K562 (cell line): Measurements from ENCODE around the gene TAF8. TPM values are rescaled to one million over a fixed set of nuclear protein-coding genes. Genes with fewer than 3 reads are reported as not detected.
A peak's percentile ranks its signal among the peaks of the same experiment; 100 is the strongest.

Source experiments
- BHLHE40 ChIP-seq: IDR thresholded peaks from 2 replicates; pipeline ENCODE4 v1.6.1; 2011; ENCODE audit warnings: low read length, improper control_type of control experiment
- BRD4 ChIP-seq: fragments of 200-600 bp; sonication (generic); IDR thresholded peaks from 2 replicates; pipeline ENCODE4 v1.6.1; 2017; ENCODE audit warnings: inconsistent platforms
- U2AF1 ChIP-seq: fragments of 200-400 bp; formaldehyde crosslinking; optimal IDR thresholded peaks from 2 replicates; pipeline ENCODE3; 2017; ENCODE audit warnings: mild to moderate bottlenecking, low read depth, low read length, moderate library complexity
- ZBTB7A ChIP-seq: IDR thresholded peaks from 2 replicates; pipeline ENCODE4 v1.6.1; 2011; ENCODE audit warnings: low read depth, mild to moderate bottlenecking, low read length, moderate library complexity, borderline replicate concordance; ENCODE audit not compliant: control insufficient read depth
- ZNF778 ChIP-seq: fragments of 450-650 bp; formaldehyde crosslinking; IDR thresholded peaks from 2 replicates; pipeline ENCODE4 v1.4.0; 2020; ENCODE audit warnings: mild to moderate bottlenecking, moderate library complexity
- polyA plus RNA-seq, 8 experiments: library from polyadenylated mRNA; depleted of rRNA in 4 of 8; stranded (reverse) in 5 of 8; unstranded in 3 of 8; fragments of >200 nt; fragmentation: Nextera tagmentation in 2 of 8; fragmentation: Illumina TruSeq in 1 of 8; extraction: Ambion mirVana in 2 of 8; extraction: Trizol in 1 of 8; gene quantifications; 2 replicates each; pipeline versions ENCODE4 v1.2.1 to v1.2.3, GENCODE V29; 2011 to 2014; ENCODE audit warnings: inconsistent platforms in 1 of 8, missing spikeins in 1 of 8
- total RNA-seq, 7 experiments: library from RNA; depleted of rRNA in 6 of 7; stranded (reverse); fragments of >200 nt in 6 of 7; fragmentation: Illumina TruSeq in 2 of 7; extraction: Trizol in 2 of 7; gene quantifications; 2 replicates each; pipeline versions ENCODE4 v1.2.1 to v1.2.3, GENCODE V29; 2011 to 2021; ENCODE audit warnings: low replicate concordance in 1 of 7
- TF ChIP-seq, protein P1 (sequence below): fragments of 200-600 bp; sonication (generic); IDR thresholded peaks from one replicate; pipeline ENCODE4 v1.6.1; 2012; ENCODE audit warnings: mild to moderate bottlenecking, low read depth, low read length, inconsistent platforms
- TF ChIP-seq, protein P2 (sequence below), 2 experiments: fragments of 450-650 bp; formaldehyde crosslinking in 1 of 2; IDR thresholded peaks; 2 replicates each; pipeline versions ENCODE4 v1.4.0 to v1.6.1; 2014 to 2020; ENCODE audit warnings: mild to moderate bottlenecking in 2 of 2, borderline replicate concordance in 1 of 2, low read depth in 1 of 2

The TAF8 gene
- total and polyA plus RNA-seq, 9 of the 15 experiments (the other 6 are each of a cell fraction or from before 2014, with no cell fraction given): 29.4 to 84.0 (median 52.6) TPM

DNA sequence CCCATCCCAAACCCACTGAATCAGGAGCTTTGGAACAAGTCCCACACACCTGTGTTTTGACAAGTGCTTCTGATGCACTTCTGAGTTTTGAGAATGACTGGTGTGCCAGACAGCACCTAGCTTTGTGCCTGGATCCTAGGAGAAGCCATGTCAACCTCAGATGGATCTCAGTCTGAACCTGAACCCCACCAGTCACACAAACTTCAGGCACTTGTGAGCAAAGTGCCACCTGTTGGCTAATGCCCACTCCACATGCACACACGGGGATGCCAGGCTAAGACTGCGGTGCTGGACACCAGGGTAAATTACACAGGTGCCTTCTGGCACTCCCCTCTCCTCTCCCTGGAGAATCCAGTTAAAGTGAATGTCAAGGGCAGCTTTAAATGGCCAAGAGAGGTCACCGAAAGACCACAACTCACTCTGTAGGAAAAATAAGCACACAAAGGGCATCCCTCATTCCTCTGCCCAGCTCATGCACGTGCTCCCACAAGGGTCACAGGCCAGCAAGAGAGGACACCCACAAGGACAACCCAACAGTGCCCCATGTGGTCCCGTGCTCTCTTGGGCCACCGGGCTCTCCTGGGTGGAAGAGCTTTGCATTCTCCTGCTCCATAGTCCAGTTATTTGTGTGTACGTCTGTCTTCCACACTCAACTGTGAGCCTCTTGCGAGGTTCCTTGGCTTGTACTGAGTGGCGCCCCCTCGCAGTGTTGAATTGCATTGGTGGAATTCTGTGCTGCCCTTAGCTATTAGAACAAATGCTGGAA is 45.6 kb downstream of the TAF8 start (continued):
- TF ChIP-seq, protein P1, sequence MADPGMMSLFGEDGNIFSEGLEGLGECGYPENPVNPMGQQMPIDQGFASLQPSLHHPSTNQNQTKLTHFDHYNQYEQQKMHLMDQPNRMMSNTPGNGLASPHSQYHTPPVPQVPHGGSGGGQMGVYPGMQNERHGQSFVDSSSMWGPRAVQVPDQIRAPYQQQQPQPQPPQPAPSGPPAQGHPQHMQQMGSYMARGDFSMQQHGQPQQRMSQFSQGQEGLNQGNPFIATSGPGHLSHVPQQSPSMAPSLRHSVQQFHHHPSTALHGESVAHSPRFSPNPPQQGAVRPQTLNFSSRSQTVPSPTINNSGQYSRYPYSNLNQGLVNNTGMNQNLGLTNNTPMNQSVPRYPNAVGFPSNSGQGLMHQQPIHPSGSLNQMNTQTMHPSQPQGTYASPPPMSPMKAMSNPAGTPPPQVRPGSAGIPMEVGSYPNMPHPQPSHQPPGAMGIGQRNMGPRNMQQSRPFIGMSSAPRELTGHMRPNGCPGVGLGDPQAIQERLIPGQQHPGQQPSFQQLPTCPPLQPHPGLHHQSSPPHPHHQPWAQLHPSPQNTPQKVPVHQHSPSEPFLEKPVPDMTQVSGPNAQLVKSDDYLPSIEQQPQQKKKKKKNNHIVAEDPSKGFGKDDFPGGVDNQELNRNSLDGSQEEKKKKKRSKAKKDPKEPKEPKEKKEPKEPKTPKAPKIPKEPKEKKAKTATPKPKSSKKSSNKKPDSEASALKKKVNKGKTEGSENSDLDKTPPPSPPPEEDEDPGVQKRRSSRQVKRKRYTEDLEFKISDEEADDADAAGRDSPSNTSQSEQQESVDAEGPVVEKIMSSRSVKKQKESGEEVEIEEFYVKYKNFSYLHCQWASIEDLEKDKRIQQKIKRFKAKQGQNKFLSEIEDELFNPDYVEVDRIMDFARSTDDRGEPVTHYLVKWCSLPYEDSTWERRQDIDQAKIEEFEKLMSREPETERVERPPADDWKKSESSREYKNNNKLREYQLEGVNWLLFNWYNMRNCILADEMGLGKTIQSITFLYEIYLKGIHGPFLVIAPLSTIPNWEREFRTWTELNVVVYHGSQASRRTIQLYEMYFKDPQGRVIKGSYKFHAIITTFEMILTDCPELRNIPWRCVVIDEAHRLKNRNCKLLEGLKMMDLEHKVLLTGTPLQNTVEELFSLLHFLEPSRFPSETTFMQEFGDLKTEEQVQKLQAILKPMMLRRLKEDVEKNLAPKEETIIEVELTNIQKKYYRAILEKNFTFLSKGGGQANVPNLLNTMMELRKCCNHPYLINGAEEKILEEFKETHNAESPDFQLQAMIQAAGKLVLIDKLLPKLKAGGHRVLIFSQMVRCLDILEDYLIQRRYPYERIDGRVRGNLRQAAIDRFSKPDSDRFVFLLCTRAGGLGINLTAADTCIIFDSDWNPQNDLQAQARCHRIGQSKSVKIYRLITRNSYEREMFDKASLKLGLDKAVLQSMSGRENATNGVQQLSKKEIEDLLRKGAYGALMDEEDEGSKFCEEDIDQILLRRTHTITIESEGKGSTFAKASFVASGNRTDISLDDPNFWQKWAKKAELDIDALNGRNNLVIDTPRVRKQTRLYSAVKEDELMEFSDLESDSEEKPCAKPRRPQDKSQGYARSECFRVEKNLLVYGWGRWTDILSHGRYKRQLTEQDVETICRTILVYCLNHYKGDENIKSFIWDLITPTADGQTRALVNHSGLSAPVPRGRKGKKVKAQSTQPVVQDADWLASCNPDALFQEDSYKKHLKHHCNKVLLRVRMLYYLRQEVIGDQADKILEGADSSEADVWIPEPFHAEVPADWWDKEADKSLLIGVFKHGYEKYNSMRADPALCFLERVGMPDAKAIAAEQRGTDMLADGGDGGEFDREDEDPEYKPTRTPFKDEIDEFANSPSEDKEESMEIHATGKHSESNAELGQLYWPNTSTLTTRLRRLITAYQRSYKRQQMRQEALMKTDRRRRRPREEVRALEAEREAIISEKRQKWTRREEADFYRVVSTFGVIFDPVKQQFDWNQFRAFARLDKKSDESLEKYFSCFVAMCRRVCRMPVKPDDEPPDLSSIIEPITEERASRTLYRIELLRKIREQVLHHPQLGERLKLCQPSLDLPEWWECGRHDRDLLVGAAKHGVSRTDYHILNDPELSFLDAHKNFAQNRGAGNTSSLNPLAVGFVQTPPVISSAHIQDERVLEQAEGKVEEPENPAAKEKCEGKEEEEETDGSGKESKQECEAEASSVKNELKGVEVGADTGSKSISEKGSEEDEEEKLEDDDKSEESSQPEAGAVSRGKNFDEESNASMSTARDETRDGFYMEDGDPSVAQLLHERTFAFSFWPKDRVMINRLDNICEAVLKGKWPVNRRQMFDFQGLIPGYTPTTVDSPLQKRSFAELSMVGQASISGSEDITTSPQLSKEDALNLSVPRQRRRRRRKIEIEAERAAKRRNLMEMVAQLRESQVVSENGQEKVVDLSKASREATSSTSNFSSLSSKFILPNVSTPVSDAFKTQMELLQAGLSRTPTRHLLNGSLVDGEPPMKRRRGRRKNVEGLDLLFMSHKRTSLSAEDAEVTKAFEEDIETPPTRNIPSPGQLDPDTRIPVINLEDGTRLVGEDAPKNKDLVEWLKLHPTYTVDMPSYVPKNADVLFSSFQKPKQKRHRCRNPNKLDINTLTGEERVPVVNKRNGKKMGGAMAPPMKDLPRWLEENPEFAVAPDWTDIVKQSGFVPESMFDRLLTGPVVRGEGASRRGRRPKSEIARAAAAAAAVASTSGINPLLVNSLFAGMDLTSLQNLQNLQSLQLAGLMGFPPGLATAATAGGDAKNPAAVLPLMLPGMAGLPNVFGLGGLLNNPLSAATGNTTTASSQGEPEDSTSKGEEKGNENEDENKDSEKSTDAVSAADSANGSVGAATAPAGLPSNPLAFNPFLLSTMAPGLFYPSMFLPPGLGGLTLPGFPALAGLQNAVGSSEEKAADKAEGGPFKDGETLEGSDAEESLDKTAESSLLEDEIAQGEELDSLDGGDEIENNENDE: no peak
- TF ChIP-seq U2AF1 (no peak), BHLHE40 (peak; percentile 82), ZNF778 (CRISPR knock-in tag) (no peak), BRD4 (no peak), ZBTB7A (peak; percentile 35; the same call in 1 of the 2 replicates)
- TF ChIP-seq, protein P2, sequence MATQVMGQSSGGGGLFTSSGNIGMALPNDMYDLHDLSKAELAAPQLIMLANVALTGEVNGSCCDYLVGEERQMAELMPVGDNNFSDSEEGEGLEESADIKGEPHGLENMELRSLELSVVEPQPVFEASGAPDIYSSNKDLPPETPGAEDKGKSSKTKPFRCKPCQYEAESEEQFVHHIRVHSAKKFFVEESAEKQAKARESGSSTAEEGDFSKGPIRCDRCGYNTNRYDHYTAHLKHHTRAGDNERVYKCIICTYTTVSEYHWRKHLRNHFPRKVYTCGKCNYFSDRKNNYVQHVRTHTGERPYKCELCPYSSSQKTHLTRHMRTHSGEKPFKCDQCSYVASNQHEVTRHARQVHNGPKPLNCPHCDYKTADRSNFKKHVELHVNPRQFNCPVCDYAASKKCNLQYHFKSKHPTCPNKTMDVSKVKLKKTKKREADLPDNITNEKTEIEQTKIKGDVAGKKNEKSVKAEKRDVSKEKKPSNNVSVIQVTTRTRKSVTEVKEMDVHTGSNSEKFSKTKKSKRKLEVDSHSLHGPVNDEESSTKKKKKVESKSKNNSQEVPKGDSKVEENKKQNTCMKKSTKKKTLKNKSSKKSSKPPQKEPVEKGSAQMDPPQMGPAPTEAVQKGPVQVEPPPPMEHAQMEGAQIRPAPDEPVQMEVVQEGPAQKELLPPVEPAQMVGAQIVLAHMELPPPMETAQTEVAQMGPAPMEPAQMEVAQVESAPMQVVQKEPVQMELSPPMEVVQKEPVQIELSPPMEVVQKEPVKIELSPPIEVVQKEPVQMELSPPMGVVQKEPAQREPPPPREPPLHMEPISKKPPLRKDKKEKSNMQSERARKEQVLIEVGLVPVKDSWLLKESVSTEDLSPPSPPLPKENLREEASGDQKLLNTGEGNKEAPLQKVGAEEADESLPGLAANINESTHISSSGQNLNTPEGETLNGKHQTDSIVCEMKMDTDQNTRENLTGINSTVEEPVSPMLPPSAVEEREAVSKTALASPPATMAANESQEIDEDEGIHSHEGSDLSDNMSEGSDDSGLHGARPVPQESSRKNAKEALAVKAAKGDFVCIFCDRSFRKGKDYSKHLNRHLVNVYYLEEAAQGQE (IDR thresholded peaks at IDR 0.05; ENCODE audit: borderline replicate concordance): peak; percentile 19
- TF ChIP-seq, protein P2 (CRISPR knock-in tag; IDR thresholded peaks at IDR 0.05; ENCODE audit: low read depth): no peak
